Stimulated activated CD8-positive, alpha-beta memory T cell treated with anti-CD3 and anti-CD28 coated beads, Interleukin-15, amount 100 ng/mL, for 24 hours (primary cell): ENCODE data around the gene RINL.
"Not testable (repeated sequence)": the region's sequence is repeated elsewhere in the genome, so short reads cannot be mapped to it uniquely, and the experiment has no call there.

Source experiments
- DNase-seq: peaks from one replicate; pipeline ENCODE4 v3.0.0-alpha.2; 2020; ENCODE audit warnings: low read depth

Gene RINL

GRCh38 chr19:38905620-38906019 lies 27.5 kb upstream of the RINL start:
- DNase-seq: no peak

GRCh38 chr19:38904581-38905539 lies 26.8 kb upstream of the RINL start:
- no peak for DNase-seq

GRCh38 chr19:38901683-38902082 lies 23.6 kb upstream of the RINL start:
- no peak for DNase-seq

GRCh38 chr19:38900743-38901190 lies 22.7 kb upstream of the RINL start:
- no peak for DNase-seq

- no peak for DNase-seq
These were observed 22.1 kb upstream of the RINL start for GRCh38 chr19:38900202-38900629.

GRCh38 chr19:38899447-38900201 lies 21.5 kb upstream of the RINL start, which contains the start of the genes NFKBIB and SIRT2:
Gene NFKBIB (plus strand): TSS chr19:38899969. CDS start chr19:38900033, 64 bp downstream.
Gene SIRT2 (minus strand): TSS chr19:38899618. CDS start chr19:38899521, 97 bp downstream.
- peak; percentile 83 for DNase-seq

GRCh38 chr19:38898788-38899446 lies 20.8 kb upstream of the RINL start:
- no peak for DNase-seq

- no peak for DNase-seq
These were observed 16.9 kb upstream of the RINL start for GRCh38 chr19:38894968-38895367.

- DNase-seq: no peak
These were observed 15.3 kb upstream of the RINL start for GRCh38 chr19:38893341-38893771.

- no peak for DNase-seq
These were observed 14.8 kb upstream of the RINL start for GRCh38 chr19:38892841-38893240.

- no peak for DNase-seq
These were observed 13.7 kb upstream of the RINL start for GRCh38 chr19:38891771-38892170.

- no peak for DNase-seq
These were observed 12.6 kb upstream of the RINL start for GRCh38 chr19:38890686-38891085.

- no peak for DNase-seq
These were observed 11.7 kb upstream of the RINL start for GRCh38 chr19:38889803-38890202.

- DNase-seq: no peak
These were observed 10.8 kb upstream of the RINL start for GRCh38 chr19:38888876-38889275.

- DNase-seq: not testable (repeated sequence)
These were observed 6.6 kb upstream of the RINL start for GRCh38 chr19:38884691-38885090.

GRCh38 chr19:38883286-38883685 lies 5.2 kb upstream of the RINL start:
- DNase-seq: no peak

- no peak for DNase-seq
These were observed 3.0 kb upstream of the RINL start for GRCh38 chr19:38880882-38881609.

- no peak for DNase-seq
These were observed 2.2 kb upstream of the RINL start for GRCh38 chr19:38880076-38880881.

- no peak for DNase-seq
These were observed 1.3 kb upstream of the RINL start for GRCh38 chr19:38879400-38879751.

- DNase-seq: no peak
These were observed 712 bp upstream of the RINL start for GRCh38 chr19:38878575-38879399.
